Mucosa of stomach (tissue), 1 donor: ENCODE data around the gene FAM110A.
"Not testable (repeated sequence)": the region's sequence is repeated elsewhere in the genome, so short reads cannot be mapped to it uniquely, and the experiment has no call there.

Source experiments
- H3K27me3 ChIP-seq: one replicate; pipeline ENCODE4 v1.7.0; 2013; ENCODE audit warnings: mild to moderate bottlenecking, low read length; ENCODE audit not compliant: control insufficient read depth, insufficient read depth
- H3K36me3 ChIP-seq: one replicate; pipeline ENCODE4 v1.7.0; 2013; ENCODE audit warnings: low read length; ENCODE audit not compliant: control insufficient read depth, insufficient read depth
- H3K4me1 ChIP-seq: one replicate; pipeline ENCODE4 v1.7.0; 2013; ENCODE audit warnings: mild to moderate bottlenecking, low read length; ENCODE audit not compliant: control insufficient read depth, insufficient read depth
- H3K4me3 ChIP-seq: one replicate; pipeline ENCODE4 v1.7.0; 2013; ENCODE audit warnings: low read length
- H3K9ac ChIP-seq: one replicate; pipeline ENCODE4 v1.7.0; 2013; ENCODE audit warnings: mild to moderate bottlenecking, low read length, moderate library complexity
- H3K9me3 ChIP-seq: one replicate; pipeline ENCODE4 v1.7.0; 2013; ENCODE audit warnings: mild to moderate bottlenecking, low read length, moderate library complexity; ENCODE audit not compliant: control insufficient read depth
- donor health status: Pancreatic carcinoma.

The FAM110A gene

DNA sequence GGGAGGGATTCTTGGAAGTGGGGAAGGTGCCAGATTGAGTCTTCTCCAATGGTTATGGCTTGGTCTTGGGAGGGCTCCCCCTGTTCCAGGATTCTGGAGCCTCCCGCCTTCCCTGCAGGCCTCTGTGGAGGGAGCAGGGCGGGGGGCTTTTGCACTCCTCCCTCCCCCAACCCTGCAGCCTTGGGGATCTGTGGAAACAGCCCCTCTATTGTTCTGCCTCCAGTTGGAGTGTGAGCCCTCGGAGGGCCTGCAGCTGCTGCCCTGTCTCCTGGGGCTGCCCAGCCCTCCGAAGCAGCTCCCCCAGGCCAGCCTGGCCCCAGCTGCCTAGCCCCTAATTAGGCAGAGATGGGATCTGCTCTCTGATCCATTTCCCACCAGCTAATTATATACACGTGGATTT, 14.7 kb downstream of the FAM110A start:
- H3K4me1 ChIP-seq, result peaks cover 43% of the 10 kb centered on the region
- no peaks in the 10 kb centered on the region for H3K27me3 ChIP-seq
- no peaks in the 10 kb centered on the region for H3K9me3 ChIP-seq
- no peak overlapping the region for H3K4me3 ChIP-seq
- no peaks in the 10 kb centered on the region for H3K36me3 ChIP-seq
- no peak overlapping the region for H3K9ac ChIP-seq

GRCh38 chr20:848731-849130, 15.2 kb downstream of the FAM110A start:
- not testable (repeated sequence) for H3K36me3 ChIP-seq, H3K4me3 ChIP-seq, H3K27me3 ChIP-seq, H3K9ac ChIP-seq, H3K9me3 ChIP-seq
- peaks cover 38% of the 10 kb centered on the region for H3K4me1 ChIP-seq

- Histone ChIP-seq H3K4me3 (no peak overlapping the region), H3K27me3 (no peaks in the 10 kb centered on the region), H3K36me3 (no peaks in the 10 kb centered on the region), H3K9ac (no peak overlapping the region), H3K9me3 (no peaks in the 10 kb centered on the region), H3K4me1 (peaks cover 38% of the 10 kb centered on the region)
Observed at GRCh38 chr20:853406-853996, 20.0 kb downstream of the FAM110A start.

DNA sequence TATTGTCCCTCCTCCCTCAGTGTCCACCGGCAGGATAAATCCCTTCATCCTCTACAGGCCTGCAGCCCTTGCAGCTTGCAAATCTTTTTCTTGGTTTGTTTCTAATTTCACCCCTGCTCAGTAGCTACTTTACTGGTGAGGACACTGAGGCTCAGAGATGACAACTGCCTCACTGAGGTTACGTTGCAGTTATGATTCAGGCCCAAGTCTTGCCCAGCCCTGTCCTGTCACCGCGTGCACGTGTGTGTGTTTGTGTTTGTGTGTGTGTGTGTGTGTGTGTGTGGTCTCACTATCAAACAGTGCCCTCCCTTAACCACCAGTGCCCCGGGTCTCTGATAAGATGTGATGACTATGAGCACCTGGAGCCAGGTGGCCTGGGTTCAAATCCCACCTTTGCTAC, 21.1 kb downstream of the FAM110A start:
- Histone ChIP-seq H3K9me3 (no peaks in the 10 kb centered on the region), H3K4me1 (peaks cover 38% of the 10 kb centered on the region), H3K9ac (no peak overlapping the region), H3K4me3 (no peak overlapping the region), H3K36me3 (no peaks in the 10 kb centered on the region), H3K27me3 (no peaks in the 10 kb centered on the region)

DNA sequence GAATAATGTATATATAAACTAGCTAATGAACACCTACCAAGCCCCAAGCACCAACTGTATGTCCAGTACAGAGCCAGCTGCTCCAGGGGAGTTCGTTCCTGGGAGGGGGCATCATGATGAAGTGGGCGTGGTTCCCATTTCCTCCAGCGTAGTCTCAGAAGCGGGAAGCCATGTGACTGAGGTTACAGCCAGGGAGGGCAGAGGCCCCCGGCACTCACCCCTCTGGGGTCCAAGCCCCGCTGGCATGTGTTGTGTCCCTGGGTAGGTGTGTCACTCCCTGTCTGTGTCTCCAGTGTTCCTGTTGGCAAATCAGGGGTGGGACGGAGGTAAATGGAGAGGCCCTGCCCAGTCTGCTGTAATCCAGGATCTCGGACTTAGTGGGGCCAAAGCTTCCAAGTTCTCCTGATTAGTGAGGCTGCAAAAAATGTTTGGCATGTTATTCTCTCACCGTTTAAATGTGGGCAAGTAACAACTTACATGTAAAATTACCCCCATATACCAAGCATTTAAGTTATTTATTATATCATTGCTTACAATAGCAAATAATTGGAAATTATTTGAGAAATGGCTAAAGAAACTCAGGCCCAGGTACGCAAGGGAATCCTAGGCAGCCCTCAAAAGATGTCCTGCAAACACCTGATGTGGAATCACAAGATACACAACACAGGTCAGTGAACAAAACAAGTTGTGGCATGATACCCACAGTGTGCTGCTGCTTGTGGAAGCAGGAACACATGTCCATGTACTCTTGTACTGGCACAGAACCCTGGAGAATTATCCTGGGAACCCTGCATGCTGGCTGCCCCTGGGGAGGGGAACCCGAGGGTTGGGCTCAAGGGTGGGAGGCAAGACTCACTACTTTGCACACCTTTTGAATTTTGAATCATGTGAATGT, 22.2 kb downstream of the FAM110A start:
- no peaks in the 10 kb centered on the region for H3K9me3 ChIP-seq
- no peak overlapping the region for H3K4me3 ChIP-seq
- no peaks in the 10 kb centered on the region for H3K36me3 ChIP-seq
- peaks cover 38% of the 10 kb centered on the region for H3K4me1 ChIP-seq
- H3K27me3 ChIP-seq, result no peaks in the 10 kb centered on the region
- no peak overlapping the region for H3K9ac ChIP-seq

- H3K36me3 ChIP-seq, result no peaks in the 10 kb centered on the region
- no peaks in the 10 kb centered on the region for H3K27me3 ChIP-seq
- H3K9me3 ChIP-seq, result no peaks in the 10 kb centered on the region
- H3K4me3 ChIP-seq, result no peak overlapping the region
- no peak overlapping the region for H3K9ac ChIP-seq
- peaks cover 36% of the 10 kb centered on the region for H3K4me1 ChIP-seq
Observed at GRCh38 chr20:856361-856775, 22.9 kb downstream of the FAM110A start.

- Histone ChIP-seq H3K4me3 (no peak overlapping the region), H3K9me3 (no peaks in the 10 kb centered on the region), H3K36me3 (no peaks in the 10 kb centered on the region), H3K27me3 (no peaks in the 10 kb centered on the region), H3K9ac (no peak overlapping the region), H3K4me1 (peaks cover 26% of the 10 kb centered on the region)
Observed at GRCh38 chr20:858011-858410, 24.5 kb downstream of the FAM110A start.

DNA sequence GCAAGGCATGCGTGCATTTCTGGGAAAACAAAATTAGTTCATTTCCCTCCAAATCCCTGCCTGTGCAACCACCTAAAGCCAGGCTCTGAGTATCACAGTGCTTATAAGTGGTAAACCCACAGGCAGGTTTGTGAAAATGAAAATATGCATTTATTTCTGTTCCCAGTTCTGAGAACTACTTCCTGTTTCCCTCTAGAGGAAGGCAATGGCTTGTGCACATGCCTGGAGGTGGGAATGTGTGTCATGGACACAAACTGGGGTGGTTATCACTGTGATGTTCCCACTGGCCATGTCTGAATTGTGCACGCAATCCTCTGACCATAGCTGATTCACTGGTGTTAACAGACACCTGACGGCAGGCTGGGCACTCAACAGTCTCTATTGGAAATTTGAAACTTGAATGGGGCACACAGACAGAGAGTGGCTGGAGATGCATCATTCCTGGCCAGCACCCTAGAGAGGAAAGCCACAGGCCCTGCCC, 26.3 kb downstream of the FAM110A start:
- H3K9me3 ChIP-seq, result no peaks in the 10 kb centered on the region
- H3K9ac ChIP-seq, result no peak overlapping the region
- peaks cover 20% of the 10 kb centered on the region for H3K4me1 ChIP-seq
- H3K27me3 ChIP-seq, result no peaks in the 10 kb centered on the region
- H3K4me3 ChIP-seq, result no peak overlapping the region
- H3K36me3 ChIP-seq, result no peaks in the 10 kb centered on the region

DNA sequence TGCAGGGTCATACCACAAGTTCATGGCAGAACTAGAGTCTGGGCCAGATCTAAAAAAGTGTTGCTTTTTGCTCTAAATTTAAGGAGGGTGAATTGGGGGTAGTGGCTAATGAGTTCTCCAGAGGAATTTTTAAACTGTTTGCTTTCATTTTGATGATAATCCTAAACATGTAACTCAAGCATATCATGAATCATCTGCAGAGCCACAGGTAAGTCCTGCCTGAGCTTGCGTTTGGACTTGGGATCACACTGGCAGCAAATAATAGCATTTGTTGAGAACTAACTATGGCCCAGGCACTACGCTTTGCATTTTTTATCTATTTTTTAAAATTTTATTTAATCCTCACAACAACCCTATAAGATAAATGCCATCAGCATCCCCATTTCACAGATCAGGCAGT, 27.4 kb downstream of the FAM110A start:
- peaks cover 9% of the 10 kb centered on the region for H3K4me1 ChIP-seq
- H3K9ac ChIP-seq, result no peak overlapping the region
- no peak overlapping the region for H3K4me3 ChIP-seq
- no peaks in the 10 kb centered on the region for H3K36me3 ChIP-seq
- no peaks in the 10 kb centered on the region for H3K27me3 ChIP-seq
- H3K9me3 ChIP-seq, result no peaks in the 10 kb centered on the region

DNA sequence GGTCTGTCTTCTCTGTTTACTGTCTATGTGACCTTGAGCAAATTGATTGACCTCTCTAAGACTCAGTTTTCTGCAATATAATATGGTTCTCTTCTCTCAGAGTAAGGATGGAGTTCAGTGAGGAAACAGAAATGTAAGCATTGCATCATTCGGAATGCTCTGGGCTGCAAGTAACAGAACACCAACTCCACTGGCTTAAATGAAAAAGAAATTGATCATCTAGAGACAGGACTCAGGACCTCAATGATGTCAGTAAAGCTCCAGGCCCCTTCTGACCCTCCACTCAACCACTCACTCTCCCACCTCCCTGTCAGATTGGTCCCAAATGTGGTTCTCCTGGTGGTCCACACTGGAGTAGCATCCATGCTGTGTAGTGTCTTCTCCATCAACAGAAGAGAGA, 31.9 kb downstream of the FAM110A start:
- H3K4me3 ChIP-seq, result no peak overlapping the region
- H3K4me1 ChIP-seq, result no peaks in the 10 kb centered on the region
- H3K36me3 ChIP-seq, result no peaks in the 10 kb centered on the region
- no peak overlapping the region for H3K9ac ChIP-seq
- H3K27me3 ChIP-seq, result no peaks in the 10 kb centered on the region
- no peaks in the 10 kb centered on the region for H3K9me3 ChIP-seq

DNA sequence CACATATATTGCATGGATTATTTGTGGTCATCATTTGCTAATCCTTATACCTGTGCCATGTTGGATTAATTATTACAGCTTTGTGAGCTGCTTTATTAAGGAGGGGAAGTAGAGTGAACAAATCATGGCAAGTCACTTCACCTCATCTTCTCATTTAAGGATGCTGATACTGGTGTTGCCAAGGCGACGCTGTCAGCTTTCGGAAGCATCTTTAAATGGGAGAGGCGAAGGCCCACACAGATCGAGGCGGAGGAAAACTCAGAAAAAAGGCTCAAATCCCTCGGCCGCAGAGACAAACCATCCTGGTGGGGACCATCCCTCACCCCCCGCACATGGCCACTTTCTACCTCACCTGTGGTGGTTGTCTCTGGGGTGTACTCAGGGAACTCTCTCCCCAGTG, 34.8 kb downstream of the FAM110A start:
- H3K9ac ChIP-seq, result no peak overlapping the region
- H3K27me3 ChIP-seq, result no peaks in the 10 kb centered on the region
- no peaks in the 10 kb centered on the region for H3K9me3 ChIP-seq
- H3K36me3 ChIP-seq, result no peaks in the 10 kb centered on the region
- no peaks in the 10 kb centered on the region for H3K4me1 ChIP-seq
- no peak overlapping the region for H3K4me3 ChIP-seq

DNA sequence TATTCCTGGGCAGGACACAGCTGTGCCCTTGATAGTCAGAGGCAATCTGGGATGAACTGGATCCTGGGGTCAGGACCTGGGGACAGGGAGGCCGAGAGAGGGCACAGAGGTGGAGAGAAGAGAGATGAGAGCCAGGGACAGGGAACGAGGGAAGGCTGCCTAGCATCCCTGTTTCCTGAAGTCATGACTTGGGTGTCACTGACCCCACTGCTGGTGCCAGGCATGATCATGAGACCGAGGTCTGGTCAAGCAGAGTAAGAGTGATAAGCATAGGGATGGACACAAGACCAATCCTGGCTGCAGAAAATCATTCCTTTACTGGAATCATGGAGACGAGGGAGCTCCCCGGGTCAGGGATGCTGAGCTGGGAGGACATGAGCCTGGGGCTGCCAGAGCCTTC, 36.1 kb downstream of the FAM110A start:
- no peak overlapping the region for H3K4me3 ChIP-seq
- peaks cover 8% of the 10 kb centered on the region for H3K4me1 ChIP-seq
- no peaks in the 10 kb centered on the region for H3K36me3 ChIP-seq
- no peak overlapping the region for H3K9ac ChIP-seq
- peaks cover 5% of the 10 kb centered on the region for H3K27me3 ChIP-seq
- no peaks in the 10 kb centered on the region for H3K9me3 ChIP-seq
